HG03354 (cell line): ENCODE results near the gene CUX1.
"Not testable (repeated sequence)": the region's sequence is repeated elsewhere in the genome, so short reads cannot be mapped to it uniquely, and the experiment has no call there.

Experiments used
- ATAC-seq: cut with Tn5 transposase; IDR thresholded peaks from one replicate; pipeline ENCODE4 v1.9.1; 2021; ENCODE audit warnings: mild to moderate bottlenecking; ENCODE audit not compliant: unreplicated experiment, poor library complexity, severe bottlenecking

CUX1 gene

GRCh38 chr7:102292813-102293798 is 475.7 kb downstream of the CUX1 start:
- no peak for ATAC-seq

GRCh38 chr7:102294589-102294988 is 477.2 kb downstream of the CUX1 start:
- ATAC-seq = no peak

GRCh38 chr7:102295346-102296178 is 478.1 kb downstream of the CUX1 start:
- ATAC-seq = no peak

- ATAC-seq = no peak
Observed at GRCh38 chr7:102296179-102296438, 478.7 kb downstream of the CUX1 start.

GRCh38 chr7:102296514-102296913 is 479.1 kb downstream of the CUX1 start:
- no peak for ATAC-seq

- no peak for ATAC-seq
Observed at GRCh38 chr7:102297487-102298218, 480.2 kb downstream of the CUX1 start.

GRCh38 chr7:102300643-102301221 is 483.3 kb downstream of the CUX1 start:
- no peak for ATAC-seq

- not testable (repeated sequence) for ATAC-seq
Observed at GRCh38 chr7:102301367-102301766, 483.9 kb downstream of the CUX1 start.

GRCh38 chr7:102302025-102302424 is 484.6 kb downstream of the CUX1 start:
- ATAC-seq = no peak

- ATAC-seq = no peak
Observed at GRCh38 chr7:102303669-102304422, 486.4 kb downstream of the CUX1 start.

- ATAC-seq = no peak
Observed at GRCh38 chr7:102304668-102305067, 487.2 kb downstream of the CUX1 start.

- no peak for ATAC-seq
Observed at GRCh38 chr7:102305414-102306268, 488.2 kb downstream of the CUX1 start.

- ATAC-seq = peak; percentile 80
Observed at GRCh38 chr7:102306916-102307677, 489.7 kb downstream of the CUX1 start.

- no peak for ATAC-seq
Observed at GRCh38 chr7:102310414-102310815, 493.0 kb downstream of the CUX1 start.

- ATAC-seq = no peak
Observed at GRCh38 chr7:102312317-102312716, 494.9 kb downstream of the CUX1 start.

- ATAC-seq = no peak
Observed at GRCh38 chr7:102313997-102314780, 496.8 kb downstream of the CUX1 start.
